Caco-2 (cell line): ENCODE results near the gene AKAP6. TPM values are rescaled to one million over a fixed set of nuclear protein-coding genes. Genes with fewer than 3 reads are reported as not detected.

ENCODE experiments used
- BruUV-seq: library from RNA; stranded (reverse); fragments of 400-500 nt; replicated peaks from 2 replicates; lab custom pipeline; 2021; lab: Mats Ljungman, UMichigan
- CTCF ChIA-PET: fragments of 300-600 bp; sonication (Branson Sonifier 250); formaldehyde crosslinking; loops from one replicate; lab custom pipeline; 2022; ENCODE audit warnings: antibody characterized with exemption; lab: Charles Lee
- POLR2A ChIA-PET: fragments of 300-600 bp; sonication (Branson Sonifier 250); formaldehyde crosslinking; loops from one replicate; lab custom pipeline; 2022; ENCODE audit warnings: antibody characterized with exemption; lab: Charles Lee
- DNase-seq, 2 experiments: peaks; one replicate each; pipeline versions ENCODE4 v3.0.0 to v3.0.0-alpha.2; 2020 to 2022
- H3K27me3 ChIP-seq: replicated peaks from 2 replicates; pipeline ENCODE4 v1.6.0; 2011; ENCODE audit warnings: low read length; ENCODE audit not compliant: control insufficient read depth, insufficient read depth
- H3K36me3 ChIP-seq: 2 replicates; pipeline ENCODE4 v1.5.1; 2011; ENCODE audit warnings: low read length; ENCODE audit not compliant: control insufficient read depth, insufficient read depth
- H3K4me1 ChIP-seq: fragments of 250-450 bp; sonication (Bioruptor Pico); 2 replicates; pipeline ENCODE4 v1.5.1; 2020; ENCODE audit warnings: mild to moderate bottlenecking
- H3K4me3 ChIP-seq: 2 replicates; pipeline ENCODE4 v1.5.1; 2011; ENCODE audit warnings: low read depth, mild to moderate bottlenecking, control low read depth, low read length
- H3K9me3 ChIP-seq: fragments of 250-450 bp; sonication (Bioruptor Pico); 2 replicates; pipeline ENCODE4 v1.5.1; 2020; ENCODE audit warnings: mild to moderate bottlenecking, moderate library complexity
- H3K27ac Mint-ChIP-seq: one replicate; pipeline ENCODE4 v1.8.0; 2022; ENCODE audit warnings: mixed read lengths; ENCODE audit not compliant: unreplicated experiment
- H3K27me3 Mint-ChIP-seq: one replicate; pipeline ENCODE4 v1.8.0; 2022; ENCODE audit warnings: mixed read lengths; ENCODE audit not compliant: insufficient read depth, unreplicated experiment
- H3K36me3 Mint-ChIP-seq: one replicate; pipeline ENCODE4 v1.8.0; 2022; ENCODE audit warnings: mild to moderate bottlenecking, mixed read lengths; ENCODE audit not compliant: insufficient read depth, unreplicated experiment
- H3K4me1 Mint-ChIP-seq: one replicate; pipeline ENCODE4 v1.8.0; 2022; ENCODE audit warnings: low read depth, mixed read lengths; ENCODE audit not compliant: unreplicated experiment
- H3K4me3 Mint-ChIP-seq: one replicate; pipeline ENCODE4 v1.8.0; 2022; ENCODE audit warnings: mild to moderate bottlenecking, moderate library complexity, mixed read lengths; ENCODE audit not compliant: unreplicated experiment
- H3K9me3 Mint-ChIP-seq: one replicate; pipeline ENCODE4 v1.8.0; 2022; ENCODE audit warnings: mixed read lengths; ENCODE audit not compliant: unreplicated experiment
- CTCF ChIP-seq, 2 experiments: fragments of 200-600 bp in 1 of 2; IDR thresholded peaks; 1 replicate in 1 of 2; 2 replicates in 1 of 2; pipeline versions ENCODE4 v1.5.1 to v1.8.0; 2011 to 2022; ENCODE audit warnings: antibody characterized with exemption in 1 of 2, control low read depth in 1 of 2, inconsistent platforms in 1 of 2, low read depth in 1 of 2, low read length in 1 of 2, mild to moderate bottlenecking in 1 of 2, moderate library complexity in 1 of 2; ENCODE audit not compliant: insufficient read depth in 1 of 2, severe bottlenecking in 1 of 2, unreplicated experiment in 1 of 2
- intact Hi-C: fragments of 100-400 bp; cut with micrococcal nuclease; formaldehyde crosslinking; loops from one replicate; pipeline ENCODE4 v1.10.0; 2022; ENCODE audit not compliant: unreplicated experiment
- total RNA-seq: library from RNA; stranded (reverse); gene quantifications from 2 replicates; pipeline ENCODE4 v1.2.3, GENCODE V29; 2022

Gene AKAP6
- total RNA-seq, 1 experiment from 2014 or later = 3.0 TPM

DNA sequence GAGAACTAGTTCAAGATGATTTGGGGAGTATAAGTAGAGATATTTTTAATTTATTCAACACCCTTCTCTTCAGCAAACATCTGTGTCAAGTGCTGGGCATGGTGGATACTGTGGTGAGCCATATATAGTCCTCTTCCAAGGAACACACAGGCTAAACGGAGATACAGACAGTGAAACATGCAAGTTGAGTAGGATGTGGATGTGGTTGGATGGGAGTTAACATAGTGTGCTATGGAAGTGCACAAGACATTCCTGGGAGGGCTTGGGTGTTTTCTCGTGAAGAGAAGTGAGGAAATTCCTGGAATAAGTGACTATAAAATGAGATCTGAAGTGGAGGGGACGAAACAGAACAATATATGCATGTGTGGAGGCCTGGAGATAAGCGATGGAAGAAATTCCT, 428.5 kb downstream of the AKAP6 start:
- H3K27me3 Mint-ChIP-seq = peaks cover 5% of the 10 kb centered on the region
- H3K4me1 Mint-ChIP-seq = no peaks in the 10 kb centered on the region
- Histone ChIP-seq H3K36me3 (no peaks in the 10 kb centered on the region), H3K4me3 (no peak overlapping the region), H3K9me3 (peaks cover 10% of the 10 kb centered on the region), H3K4me1 (no peaks in the 10 kb centered on the region), H3K27me3 (no peaks in the 10 kb centered on the region)
- BruUV-seq = no TSS peak
- DNase-seq = no peak
- CTCF ChIA-PET = no interaction called here
- TF ChIP-seq CTCF (IDR thresholded peaks at IDR 0.05; ENCODE audit: insufficient read depth in 1 of 2, low read depth in 1 of 2, low read length in 1 of 2, severe bottlenecking in 1 of 2, unreplicated experiment in 1 of 2) = no peak
- no peak overlapping the region for H3K27ac Mint-ChIP-seq
- H3K36me3 Mint-ChIP-seq = no peaks in the 10 kb centered on the region
- intact Hi-C loops = no loop called here
- no peak overlapping the region for H3K4me3 Mint-ChIP-seq
- H3K9me3 Mint-ChIP-seq = peaks cover 11% of the 10 kb centered on the region
- POLR2A ChIA-PET = no interaction called here

DNA sequence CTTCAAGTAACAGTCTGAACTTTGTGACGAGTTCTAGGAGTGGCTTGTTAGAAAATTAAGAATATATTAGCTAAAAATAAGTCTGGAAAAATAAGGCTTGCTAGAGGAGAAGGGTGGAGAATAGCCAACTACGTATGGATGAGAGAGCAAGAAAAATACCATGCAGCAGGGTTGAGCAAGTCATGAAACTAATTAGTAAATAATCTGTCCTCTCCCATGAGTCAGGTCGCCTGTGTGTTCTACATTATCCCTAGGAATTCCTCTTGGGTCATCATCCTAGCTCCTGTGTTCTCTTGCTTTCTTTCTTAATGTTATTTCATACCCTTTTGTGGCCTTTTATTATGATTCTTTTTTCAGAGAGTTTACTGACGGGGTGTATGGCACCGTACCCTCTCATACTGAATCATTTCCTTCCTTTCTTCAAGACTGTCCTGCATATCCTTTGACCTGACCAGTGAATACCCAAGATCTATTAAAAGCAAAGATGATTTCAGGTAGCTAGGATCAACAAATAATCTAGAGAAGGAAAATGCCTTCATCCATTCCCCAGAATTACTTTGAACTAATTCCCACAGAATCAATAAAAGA, 432.4 kb downstream of the AKAP6 start:
- Mint-ChIP-seq H3K27me3 (peaks cover 5% of the 10 kb centered on the region), H3K9me3 (no peaks in the 10 kb centered on the region), H3K4me1 (no peaks in the 10 kb centered on the region), H3K27ac (no peak overlapping the region), H3K36me3 (no peaks in the 10 kb centered on the region), H3K4me3 (no peak overlapping the region)
- H3K36me3 ChIP-seq = no peaks in the 10 kb centered on the region
- no TSS peak for BruUV-seq
- DNase-seq = no peak
- no peak overlapping the region for H3K4me3 ChIP-seq
- no peaks in the 10 kb centered on the region for H3K27me3 ChIP-seq
- H3K4me1 ChIP-seq = no peaks in the 10 kb centered on the region
- H3K9me3 ChIP-seq = no peaks in the 10 kb centered on the region
- ChIA-PET CTCF (no interaction called here), POLR2A (no interaction called here)
- intact Hi-C loops = no loop called here
- TF ChIP-seq CTCF (IDR thresholded peaks at IDR 0.05; ENCODE audit: insufficient read depth in 1 of 2, low read depth in 1 of 2, low read length in 1 of 2, severe bottlenecking in 1 of 2, unreplicated experiment in 1 of 2) = no peak

DNA sequence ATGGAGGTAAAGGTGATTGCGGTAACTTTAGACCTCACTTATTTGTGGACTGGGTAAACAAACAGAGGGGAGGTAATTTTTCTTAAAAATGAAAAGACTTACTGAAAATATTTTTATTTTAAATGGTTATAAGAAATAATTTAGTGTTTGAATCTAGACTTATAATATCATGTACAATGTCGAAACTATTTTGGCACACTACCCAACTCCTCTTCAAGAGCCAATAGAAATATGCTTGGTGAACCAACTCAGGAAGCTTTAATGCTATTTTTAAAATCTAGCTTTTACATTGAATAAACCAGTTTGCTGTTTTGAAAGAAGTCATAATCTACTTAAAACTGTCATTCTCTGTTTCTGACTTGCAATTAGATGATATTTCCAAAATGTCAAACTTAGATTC, 433.8 kb downstream of the AKAP6 start:
- Mint-ChIP-seq H3K4me1 (no peaks in the 10 kb centered on the region), H3K27me3 (peaks cover 5% of the 10 kb centered on the region), H3K36me3 (no peaks in the 10 kb centered on the region), H3K9me3 (no peaks in the 10 kb centered on the region), H3K27ac (no peak overlapping the region), H3K4me3 (no peak overlapping the region)
- no peaks in the 10 kb centered on the region for H3K4me1 ChIP-seq
- no peaks in the 10 kb centered on the region for H3K36me3 ChIP-seq
- CTCF ChIA-PET = no interaction called here
- no peaks in the 10 kb centered on the region for H3K27me3 ChIP-seq
- BruUV-seq = no TSS peak
- TF ChIP-seq CTCF (IDR thresholded peaks at IDR 0.05; ENCODE audit: insufficient read depth in 1 of 2, low read depth in 1 of 2, low read length in 1 of 2, severe bottlenecking in 1 of 2, unreplicated experiment in 1 of 2) = no peak
- POLR2A ChIA-PET = no interaction called here
- intact Hi-C loops = no loop called here
- H3K9me3 ChIP-seq = no peaks in the 10 kb centered on the region
- no peak for DNase-seq
- no peak overlapping the region for H3K4me3 ChIP-seq
